Liver (tissue), 9 donors: ENCODE results near the gene PAXX. TPM values are rescaled to one million over a fixed set of nuclear protein-coding genes. Genes with fewer than 3 reads are reported as not detected.

Source experiments
- DNase-seq: peaks from one replicate; pipeline ENCODE4 v3.0.0-alpha.2; 2017; ENCODE audit warnings: low spot score
- H3K27ac ChIP-seq, 2 donors: one replicate each; pipeline ENCODE4 v1.7.0; 2013; ENCODE audit warnings: inconsistent platforms in 2 of 2, low read length in 2 of 2, control low read depth in 1 of 2, low read depth in 1 of 2, mild to moderate bottlenecking in 1 of 2
- H3K27me3 ChIP-seq, 4 donors: one replicate each; pipeline versions ENCODE4 v1.6.1 to v1.7.0; 2013; ENCODE audit warnings: low read length in 3 of 4, inconsistent platforms in 1 of 4, mild to moderate bottlenecking in 1 of 4, moderate library complexity in 1 of 4; ENCODE audit not compliant: control insufficient read depth in 4 of 4, insufficient read depth in 4 of 4
- H3K36me3 ChIP-seq, 4 donors: one replicate each; pipeline versions ENCODE4 v1.6.1 to v1.7.0; 2013; ENCODE audit warnings: low read length in 3 of 4, mild to moderate bottlenecking in 3 of 4, low read depth in 1 of 4, moderate library complexity in 1 of 4; ENCODE audit not compliant: control insufficient read depth in 4 of 4, insufficient read depth in 3 of 4
- H3K4me1 ChIP-seq, 4 donors: one replicate each; pipeline versions ENCODE4 v1.6.1 to v1.7.0; 2013; ENCODE audit warnings: low read length in 3 of 4, mild to moderate bottlenecking in 3 of 4, moderate library complexity in 1 of 4; ENCODE audit not compliant: control insufficient read depth in 4 of 4, insufficient read depth in 4 of 4
- H3K4me3 ChIP-seq, 3 donors: one replicate each; pipeline versions ENCODE4 v1.6.1 to v1.7.0; 2013; ENCODE audit warnings: low read length in 3 of 3, control low read depth in 1 of 3, low read depth in 1 of 3, mild to moderate bottlenecking in 1 of 3
- H3K9ac ChIP-seq, 2 donors: one replicate each; pipeline ENCODE4 v1.7.0; 2013; ENCODE audit warnings: low read length in 2 of 2, mild to moderate bottlenecking in 2 of 2, moderate library complexity in 2 of 2, control low read depth in 1 of 2, low read depth in 1 of 2
- H3K9me3 ChIP-seq, 4 donors: one replicate each; pipeline versions ENCODE4 v1.6.1 to v1.7.0; 2013; ENCODE audit warnings: low read length in 3 of 4; ENCODE audit not compliant: control insufficient read depth in 4 of 4
- ATF3 ChIP-seq: IDR thresholded peaks from 2 replicates; pipeline ENCODE4 v1.6.1; 2016; ENCODE audit warnings: antibody characterized with exemption
- CTCF ChIP-seq: fragments of 150-350 bp; IDR thresholded peaks from 2 replicates; pipeline ENCODE4 v1.5.1; 2017; ENCODE audit warnings: improper control_type of control experiment, low read depth, low read length; ENCODE audit not compliant: missing input control
- EGR1 ChIP-seq, 2 donors: IDR thresholded peaks; 2 replicates each; pipeline ENCODE4 v1.6.1; 2016 to 2018; ENCODE audit warnings: antibody characterized with exemption in 2 of 2, low read depth in 2 of 2
- FOXA1 ChIP-seq: IDR thresholded peaks from 2 replicates; pipeline ENCODE4 v1.6.1; 2016; ENCODE audit warnings: antibody characterized with exemption
- FOXA2 ChIP-seq: IDR thresholded peaks from 2 replicates; pipeline ENCODE4 v1.6.1; 2016; ENCODE audit warnings: antibody characterized with exemption
- GABPA ChIP-seq, 2 donors: IDR thresholded peaks in 1 of 2; conservative IDR thresholded peaks in 1 of 2; 2 replicates each; pipeline ENCODE4 v1.6.1; 2016; ENCODE audit warnings: antibody characterized with exemption in 2 of 2, mild to moderate bottlenecking in 1 of 2, moderate library complexity in 1 of 2
- HNF4A ChIP-seq, 2 donors: conservative IDR thresholded peaks; 2 replicates each; pipeline ENCODE4 v1.6.1; 2016; ENCODE audit warnings: antibody characterized with exemption in 2 of 2, mild to moderate bottlenecking in 2 of 2
- HNF4G ChIP-seq: IDR thresholded peaks from 2 replicates; pipeline ENCODE4 v1.6.1; 2016; ENCODE audit warnings: antibody characterized with exemption
- JUND ChIP-seq, 2 donors: IDR thresholded peaks; 2 replicates each; pipeline ENCODE4 v1.6.1; 2016; ENCODE audit warnings: antibody characterized with exemption in 2 of 2
- MAX ChIP-seq: IDR thresholded peaks from 2 replicates; pipeline ENCODE4 v1.6.1; 2016; ENCODE audit warnings: antibody characterized with exemption
- NR2F2 ChIP-seq: IDR thresholded peaks from 2 replicates; pipeline ENCODE4 v1.6.1; 2016; ENCODE audit warnings: antibody characterized with exemption
- RAD21 ChIP-seq, 2 donors: IDR thresholded peaks; 2 replicates each; pipeline ENCODE4 v1.6.1; 2016; ENCODE audit warnings: antibody characterized with exemption in 2 of 2, mild to moderate bottlenecking in 2 of 2
- REST ChIP-seq: IDR thresholded peaks from 2 replicates; pipeline ENCODE4 v1.6.1; 2016; ENCODE audit warnings: antibody characterized with exemption, mild to moderate bottlenecking
- RXRA ChIP-seq, 2 donors: IDR thresholded peaks; 2 replicates each; pipeline ENCODE4 v1.6.1; 2017 to 2018; ENCODE audit warnings: antibody characterized with exemption in 2 of 2, mild to moderate bottlenecking in 1 of 2
- SP1 ChIP-seq: IDR thresholded peaks from 2 replicates; pipeline ENCODE4 v1.6.1; 2018; ENCODE audit warnings: antibody characterized with exemption, mild to moderate bottlenecking
- TAF1 ChIP-seq: conservative IDR thresholded peaks from 2 replicates; pipeline ENCODE4 v1.6.1; 2016; ENCODE audit warnings: antibody characterized with exemption, mild to moderate bottlenecking
- YY1 ChIP-seq: IDR thresholded peaks from 2 replicates; pipeline ENCODE4 v1.6.1; 2016; ENCODE audit warnings: antibody characterized with exemption, mild to moderate bottlenecking
- ZBTB33 ChIP-seq: IDR thresholded peaks from 2 replicates; pipeline ENCODE4 v1.6.1; 2016; ENCODE audit warnings: antibody characterized with exemption
- WGBS: extraction: QIAGEN DNeasy Blood & Tissue Kit; methylation state at CpG from one replicate; pipeline ENCODE4 v1.1.7; 2013; 5-methylcytosine and 5-hydroxymethylcytosine counted together
- polyA plus RNA-seq, 2 donors: library from polyadenylated mRNA; stranded (reverse) in 1 of 2; unstranded in 1 of 2; fragments of 200-250 nt in 1 of 2; fragments of >200 nt in 1 of 2; fragmentation: Nextera tagmentation in 1 of 2; extraction: Ambion mirVana in 1 of 2; gene quantifications; one replicate each; pipeline versions ENCODE4 v1.2.1 to v1.2.3, GENCODE V29; 2013 to 2015
- total RNA-seq, 2 donors: library from RNA; depleted of rRNA; stranded (reverse); fragments of >200 nt; gene quantifications; one replicate each; pipeline ENCODE4 v1.2.3, GENCODE V29; 2014
- donor health status: healthy.
- donor health status: healthy.
- donor health status: healthy.
- donor health status: healthy.
- donor health status: healthy.

Gene PAXX
- total and polyA plus RNA-seq, 4 donors = 7.3 to 34.1 (median 19.2) TPM

- TF ChIP-seq ZBTB33 (no peak), MAX (no peak), ATF3 (no peak), RAD21 (IDR thresholded peaks at IDR 0.05) (no peak)
Observed at GRCh38 chr9:136963751-136964150, 28.5 kb upstream of the PAXX start (continued).

- no peak for TF ChIP-seq GABPA (IDR thresholded peaks at IDR 0.05 in 1 of 2, conservative IDR thresholded peaks at IDR 0.05 in 1 of 2)
- no peak for TF ChIP-seq FOXA2
- TF ChIP-seq ATF3 = no peak
- no peak for TF ChIP-seq REST
- no peak for TF ChIP-seq TAF1
- no peak for TF ChIP-seq SP1
- no peak for TF ChIP-seq NR2F2
- TF ChIP-seq YY1 = no peak
- TF ChIP-seq JUND (IDR thresholded peaks at IDR 0.05) = no peak
- TF ChIP-seq CTCF = no peak
- no peak for TF ChIP-seq EGR1 (IDR thresholded peaks at IDR 0.05; ENCODE audit: low read depth in 2 of 2)
- TF ChIP-seq FOXA1 = no peak
- no peak for TF ChIP-seq MAX
- no peak for TF ChIP-seq RAD21 (IDR thresholded peaks at IDR 0.05)
- TF ChIP-seq HNF4A (conservative IDR thresholded peaks at IDR 0.05) = no peak
- no peak for TF ChIP-seq HNF4G
- TF ChIP-seq RXRA (IDR thresholded peaks at IDR 0.05) = no peak
- H3K4me1 ChIP-seq = peaks cover 0 to 2% (median 0%) of the 10 kb centered on the region in 4 donors
- WGBS = 66% methylated on average over 22 of the region's 22 CpGs
- H3K27me3 ChIP-seq = no peaks in the 10 kb centered on the region
- no peak overlapping the region for H3K4me3 ChIP-seq
- no peak overlapping the region for H3K9ac ChIP-seq
- no peaks in the 10 kb centered on the region for H3K36me3 ChIP-seq
- H3K27ac ChIP-seq = no peak overlapping the region
- DNase-seq = no peak
- no peaks in the 10 kb centered on the region for H3K9me3 ChIP-seq
Observed at GRCh38 chr9:136964171-136964689, 28.0 kb upstream of the PAXX start.
